HG03108 (cell line): Measurements from ENCODE around the gene CYP20A1.
"Not testable (repeated sequence)": the region's sequence is repeated elsewhere in the genome, so short reads cannot be mapped to it uniquely, and the experiment has no call there.

Source experiments
- ATAC-seq: cut with Tn5 transposase; IDR thresholded peaks from one replicate; pipeline ENCODE4 v1.9.1; 2021; ENCODE audit warnings: moderate library complexity; ENCODE audit not compliant: unreplicated experiment

The CYP20A1 gene

GRCh38 chr2:203238704-203239526 lies at the start of gene CYP20A1:
Gene CYP20A1, plus strand, starts transcription at chr2:203239018. Its CDS starts 45 bp downstream, at chr2:203239063.
- peak; percentile 89 for ATAC-seq

GRCh38 chr2:203190547-203190946 lies 48.3 kb upstream of the CYP20A1 start:
- ATAC-seq = not testable (repeated sequence)

- ATAC-seq = not testable (repeated sequence)
Observed at GRCh38 chr2:203191026-203191425, 47.8 kb upstream of the CYP20A1 start.

- no peak for ATAC-seq
Observed at GRCh38 chr2:203191961-203192360, 46.9 kb upstream of the CYP20A1 start.

GRCh38 chr2:203195331-203196036 lies 43.3 kb upstream of the CYP20A1 start:
- ATAC-seq = no peak

- no peak for ATAC-seq
Observed at GRCh38 chr2:203200866-203201265, 38.0 kb upstream of the CYP20A1 start.

GRCh38 chr2:203201426-203201825 lies 37.4 kb upstream of the CYP20A1 start:
- no peak for ATAC-seq

GRCh38 chr2:203209538-203209937 lies 29.3 kb upstream of the CYP20A1 start:
- no peak for ATAC-seq

- ATAC-seq = peak; percentile 52
Observed at GRCh38 chr2:203225423-203226039, 13.3 kb upstream of the CYP20A1 start.

GRCh38 chr2:203229674-203230073 lies 9.1 kb upstream of the CYP20A1 start:
- not testable (repeated sequence) for ATAC-seq

- ATAC-seq = no peak
Observed at GRCh38 chr2:203237346-203238238, 1.2 kb upstream of the CYP20A1 start.

GRCh38 chr2:203238292-203238703 lies 520 bp upstream of the CYP20A1 start:
- no peak for ATAC-seq

GRCh38 chr2:203240491-203240890 lies 1.7 kb downstream of the CYP20A1 start:
- no peak for ATAC-seq

GRCh38 chr2:203242518-203242917 lies 3.7 kb downstream of the CYP20A1 start:
- ATAC-seq = no peak

- ATAC-seq = no peak
Observed at GRCh38 chr2:203246646-203247045, 7.8 kb downstream of the CYP20A1 start.

- no peak for ATAC-seq
Observed at GRCh38 chr2:203252818-203253217, 14.0 kb downstream of the CYP20A1 start.

GRCh38 chr2:203253422-203254095 lies 14.7 kb downstream of the CYP20A1 start:
- not testable (repeated sequence) for ATAC-seq

GRCh38 chr2:203261326-203262159 lies 22.7 kb downstream of the CYP20A1 start:
- no peak for ATAC-seq

GRCh38 chr2:203279288-203279687 lies 40.5 kb downstream of the CYP20A1 start:
- no peak for ATAC-seq
